ENCODE results near the gene PELI1. TPM values are rescaled to one million over a fixed set of nuclear protein-coding genes. Genes with fewer than 3 reads are reported as not detected.

The PELI1 gene
- total and polyA plus RNA-seq, 9 donors: 5.7 to 14.4 (median 12.0) TPM

GRCh38 chr2:64141674-64142405, 2.4 kb downstream of the PELI1 start:
- 36 to 46% (median 36%) methylated on average over 2 of the region's 2 CpGs for WGBS, 3 donors
- no peak for TF ChIP-seq CTCF (IDR thresholded peaks at IDR 0.05)
- TF ChIP-seq POLR2A (IDR thresholded peaks at IDR 0.05): no peak
- no peak for TF ChIP-seq EP300 (IDR thresholded peaks at IDR 0.05)
- Histone ChIP-seq H3K4me1 (ENCODE audit: insufficient read depth) (peaks cover 3% of the 10 kb centered on the region), H3K27me3 (no peaks in the 10 kb centered on the region), H3K9me3 (no peaks in the 10 kb centered on the region), H3K27ac (peak overlapping the region in 1 of 2 donors; percentile 4), H3K36me3 (no peaks in the 10 kb centered on the region), H3K4me3 (peak overlapping the region; percentile 100)
- intact Hi-C loops (cut with DNase I): no loop called here
- DNase-seq: no peak

GRCh38 chr2:64140665-64141200, 3.5 kb downstream of the PELI1 start:
- TF ChIP-seq CTCF (IDR thresholded peaks at IDR 0.05): no peak
- TF ChIP-seq POLR2A (IDR thresholded peaks at IDR 0.05): no peak
- no peak for TF ChIP-seq EP300 (IDR thresholded peaks at IDR 0.05)
- Histone ChIP-seq H3K27me3 (no peaks in the 10 kb centered on the region), H3K4me1 (ENCODE audit: insufficient read depth) (peaks cover 3% of the 10 kb centered on the region), H3K27ac (no peak overlapping the region), H3K36me3 (no peaks in the 10 kb centered on the region), H3K4me3 (no peak overlapping the region), H3K9me3 (no peaks in the 10 kb centered on the region)
- no peak for DNase-seq
- intact Hi-C loops (cut with DNase I): no loop called here

- Histone ChIP-seq H3K27ac (no peak overlapping the region), H3K4me3 (no peak overlapping the region), H3K9me3 (no peaks in the 10 kb centered on the region), H3K4me1 (ENCODE audit: insufficient read depth) (peaks cover 3% of the 10 kb centered on the region), H3K27me3 (no peaks in the 10 kb centered on the region), H3K36me3 (no peaks in the 10 kb centered on the region)
- no peak for DNase-seq
- intact Hi-C loops (cut with DNase I): no loop called here
- WGBS, 3 donors: 42 to 51% (median 49%) methylated on average over 2 of the region's 2 CpGs
- TF ChIP-seq EP300 (IDR thresholded peaks at IDR 0.05): no peak
Measured at GRCh38 chr2:64139956-64140355, 4.3 kb downstream of the PELI1 start.

- WGBS, 3 donors: 88 to 96% (median 95%) methylated on average over 3 of the region's 3 CpGs
- no peak for DNase-seq
- Histone ChIP-seq H3K4me1 (ENCODE audit: insufficient read depth) (peaks cover 1% of the 10 kb centered on the region), H3K27me3 (no peaks in the 10 kb centered on the region), H3K9me3 (no peaks in the 10 kb centered on the region), H3K27ac (no peak overlapping the region), H3K4me3 (no peak overlapping the region), H3K36me3 (no peaks in the 10 kb centered on the region)
- intact Hi-C loops (cut with DNase I): no loop called here
- TF ChIP-seq EP300 (IDR thresholded peaks at IDR 0.05) (no peak), POLR2A (IDR thresholded peaks at IDR 0.05) (no peak), CTCF (IDR thresholded peaks at IDR 0.05) (no peak)
Measured at GRCh38 chr2:64137996-64138395, 6.2 kb downstream of the PELI1 start.

- intact Hi-C loops (cut with DNase I): no loop called here
- no peak overlapping the region for H3K4me3 ChIP-seq
- H3K4me1 ChIP-seq (ENCODE audit: insufficient read depth): peaks cover 1% of the 10 kb centered on the region
- WGBS, 3 donors: 66 to 84% (median 80%) methylated on average over 3 of the region's 3 CpGs
- no peak for DNase-seq
- no peak for TF ChIP-seq EP300 (IDR thresholded peaks at IDR 0.05)
- TF ChIP-seq CTCF (IDR thresholded peaks at IDR 0.05): no peak
- no peak for TF ChIP-seq POLR2A (IDR thresholded peaks at IDR 0.05)
- H3K36me3 ChIP-seq: no peaks in the 10 kb centered on the region
- no peaks in the 10 kb centered on the region for H3K27me3 ChIP-seq
- H3K27ac ChIP-seq: no peak overlapping the region
- H3K9me3 ChIP-seq: no peaks in the 10 kb centered on the region
Measured at GRCh38 chr2:64137567-64137966, 6.7 kb downstream of the PELI1 start.
